GM20431 (cell line): Measurements from ENCODE around the gene PMM2.
"Not testable (repeated sequence)": the region's sequence is repeated elsewhere in the genome, so short reads cannot be mapped to it uniquely, and the experiment has no call there.

Experiments
- in situ Hi-C: fragments of 300-500 bp; cut with MseI, MboI; formaldehyde crosslinking; loops from one replicate; pipeline ENCODE4 v1.15.0; 2020; ENCODE audit warnings: low sequenced_read_pairs; ENCODE audit not compliant: unreplicated experiment

PMM2 gene

GRCh38 chr16:8777217-8777616 lies 20.4 kb upstream of the PMM2 start:
- in situ Hi-C loops: no loop called here

DNA sequence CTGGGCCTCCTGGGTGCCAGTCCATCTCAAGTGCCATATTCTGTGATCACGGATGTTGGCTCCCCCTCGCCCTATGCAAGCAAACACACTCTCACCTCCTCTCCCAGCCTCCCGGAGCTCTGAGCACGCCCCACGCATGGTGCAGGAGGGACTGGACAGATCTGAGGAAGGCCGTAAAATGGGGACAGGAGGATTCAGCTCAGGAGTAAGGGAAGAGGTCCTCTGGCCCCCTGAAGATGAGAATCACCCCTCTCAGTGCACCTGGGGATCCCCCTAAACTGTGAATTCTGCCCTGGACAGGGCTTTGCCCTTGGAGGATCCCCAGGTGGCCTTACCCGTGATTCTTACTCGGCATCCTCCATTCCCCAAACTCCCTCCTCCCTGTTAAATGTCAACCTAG lies 15.8 kb upstream of the PMM2 start:
- in situ Hi-C loops: loop anchor here (10.0 kb wide), 1 partner anchor 57 kb away; no protein-coding TSS in a partner anchor

GRCh38 chr16:8782673-8783072 lies 15.0 kb upstream of the PMM2 start:
- in situ Hi-C loops: loop anchor here (10.0 kb wide), 1 partner anchor 58 kb away; no protein-coding TSS in a partner anchor

DNA sequence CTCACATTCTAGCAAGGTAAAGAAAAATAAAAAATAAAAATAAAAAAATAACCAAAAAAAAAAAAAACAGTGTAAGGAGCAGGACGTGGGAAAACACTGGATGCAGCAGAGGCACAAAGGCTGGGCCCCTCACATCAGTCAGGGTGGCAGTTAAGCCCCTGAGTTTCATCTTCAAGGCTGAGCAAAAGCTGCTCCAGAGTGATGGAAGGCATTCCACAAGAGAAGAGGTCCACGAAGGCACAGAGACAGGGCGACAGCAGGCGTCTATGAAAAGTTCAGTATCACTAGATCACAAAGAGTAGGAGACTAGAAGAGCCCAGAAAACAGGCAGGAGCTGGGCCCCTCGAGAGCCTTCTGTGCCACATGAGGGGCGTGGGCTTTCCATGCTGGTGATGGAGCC lies 12.2 kb upstream of the PMM2 start:
- in situ Hi-C loops: loop anchor here (10.0 kb wide), 1 partner anchor 61 kb away; no protein-coding TSS in a partner anchor

GRCh38 chr16:8786316-8786715 lies 11.3 kb upstream of the PMM2 start:
- in situ Hi-C loops: loop anchor here (10.0 kb wide), 1 partner anchor 62 kb away; no protein-coding TSS in a partner anchor

DNA sequence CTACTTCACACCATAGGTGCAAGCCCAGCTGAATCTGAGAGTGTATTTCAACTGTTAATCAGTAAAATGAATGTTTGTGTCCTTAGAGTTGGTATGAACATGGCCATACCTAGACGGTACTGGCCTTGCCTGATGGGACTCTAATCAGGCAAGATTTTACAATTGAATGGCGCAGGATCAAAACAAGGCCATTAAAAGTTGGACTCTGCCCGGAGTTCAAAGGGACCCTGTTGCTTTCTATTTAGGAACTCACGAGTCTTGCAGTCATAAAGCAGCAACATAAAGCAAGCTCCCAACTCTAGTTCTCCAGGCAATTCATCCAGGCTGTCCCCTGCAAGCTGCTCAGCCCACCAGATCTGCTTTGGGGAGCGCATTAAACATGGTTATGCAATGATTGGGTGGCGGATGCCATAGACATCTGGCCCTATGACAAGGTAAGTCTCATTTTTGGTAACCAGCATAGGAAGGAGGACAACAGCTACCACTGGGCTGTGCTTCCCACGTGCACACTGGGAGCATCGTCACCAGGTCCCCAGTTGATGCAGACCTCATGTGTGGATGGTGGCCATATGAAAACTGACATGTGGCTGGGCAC lies 9.0 kb upstream of the PMM2 start:
- in situ Hi-C loops: loop anchor here (10.0 kb wide), 1 partner anchor 64 kb away; no protein-coding TSS in a partner anchor

DNA sequence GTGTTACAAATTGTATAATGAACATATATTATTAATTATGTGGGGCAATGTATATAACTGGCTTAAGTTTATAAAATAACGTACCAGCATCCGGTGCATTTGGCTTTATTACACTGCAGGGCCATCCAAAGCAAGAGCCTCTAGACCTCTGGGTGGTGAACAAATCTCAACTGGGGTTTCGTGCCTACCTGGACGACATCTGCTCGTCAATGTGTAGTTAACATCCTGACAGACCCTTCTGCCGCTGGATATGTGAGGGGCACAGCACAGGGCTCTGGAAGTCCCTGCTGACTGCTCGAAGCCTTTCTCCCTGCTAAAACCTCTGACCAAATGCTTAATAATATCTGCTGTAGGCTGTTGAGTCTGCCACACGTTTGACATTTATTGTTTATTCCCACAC lies 2.5 kb upstream of the PMM2 start:
- in situ Hi-C loops: no loop called here

DNA sequence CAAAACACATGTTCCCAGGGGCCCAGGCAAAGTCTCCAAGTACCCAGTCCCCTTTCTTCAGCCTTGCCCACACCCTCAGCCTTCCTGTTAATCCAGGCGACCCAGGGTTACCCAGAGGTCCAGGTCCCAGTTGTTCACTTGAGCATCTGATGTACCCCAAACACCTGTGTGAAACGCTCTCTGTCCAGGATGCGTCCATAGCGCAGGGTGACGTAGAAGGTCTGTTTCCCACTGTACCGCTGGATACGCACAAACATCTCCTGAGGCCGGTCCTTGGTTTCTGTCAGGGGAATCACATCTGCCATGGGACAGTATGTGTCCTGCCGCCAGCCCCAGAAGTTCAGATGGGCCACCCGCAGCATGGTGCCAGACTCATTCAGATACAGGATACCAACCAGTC lies 1.8 kb upstream of the PMM2 start:
- in situ Hi-C loops: no loop called here

- in situ Hi-C loops: no loop called here
These were observed 923 bp upstream of the PMM2 start for GRCh38 chr16:8796469-8797363.

GRCh38 chr16:8798174-8798527 lies 512 bp downstream of the PMM2 start:
- in situ Hi-C loops: no loop called here

- in situ Hi-C loops: no loop called here
These were observed 1.0 kb downstream of the PMM2 start for GRCh38 chr16:8798535-8799157.

DNA sequence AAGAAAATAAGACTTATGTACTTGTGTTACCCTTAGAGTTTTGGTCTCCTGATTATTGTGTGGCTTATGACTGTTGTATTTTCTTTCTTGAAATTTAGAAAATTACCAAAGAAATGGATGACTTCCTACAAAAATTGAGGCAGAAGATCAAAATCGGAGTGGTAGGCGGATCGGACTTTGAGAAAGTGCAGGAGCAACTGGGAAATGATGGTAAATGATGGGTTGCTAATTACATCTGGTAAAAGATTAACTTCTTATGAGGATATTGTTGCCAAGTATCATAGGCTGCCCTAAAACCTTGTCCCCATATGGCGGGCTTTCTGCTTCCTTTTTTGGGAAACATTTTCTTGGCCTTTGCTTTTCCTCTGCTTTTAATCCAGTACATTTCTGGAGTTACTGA lies 4.1 kb downstream of the PMM2 start:
- in situ Hi-C loops: no loop called here

DNA sequence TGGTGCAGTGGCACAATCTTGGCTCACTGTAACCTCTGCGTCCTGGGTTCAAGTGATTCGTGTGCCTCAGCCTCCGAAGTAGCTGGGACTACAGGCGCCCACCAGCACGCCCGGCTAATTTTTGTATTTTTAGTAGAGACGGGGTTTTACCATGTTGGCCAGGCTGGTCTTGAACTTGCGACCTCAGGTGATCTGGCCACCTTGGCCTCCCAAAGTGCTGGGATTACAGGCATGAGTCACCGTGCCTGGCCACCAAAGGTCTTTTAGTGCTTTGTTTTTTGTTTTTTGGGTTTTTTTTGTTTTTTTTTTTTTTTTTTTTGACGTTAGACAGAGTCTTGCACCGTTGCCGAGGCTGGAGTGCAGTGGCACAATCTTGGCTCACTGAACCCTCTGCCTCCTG lies 6.1 kb downstream of the PMM2 start:
- in situ Hi-C loops: not testable (repeated sequence)

GRCh38 chr16:8804313-8804712 lies 6.7 kb downstream of the PMM2 start:
- in situ Hi-C loops: no loop called here

DNA sequence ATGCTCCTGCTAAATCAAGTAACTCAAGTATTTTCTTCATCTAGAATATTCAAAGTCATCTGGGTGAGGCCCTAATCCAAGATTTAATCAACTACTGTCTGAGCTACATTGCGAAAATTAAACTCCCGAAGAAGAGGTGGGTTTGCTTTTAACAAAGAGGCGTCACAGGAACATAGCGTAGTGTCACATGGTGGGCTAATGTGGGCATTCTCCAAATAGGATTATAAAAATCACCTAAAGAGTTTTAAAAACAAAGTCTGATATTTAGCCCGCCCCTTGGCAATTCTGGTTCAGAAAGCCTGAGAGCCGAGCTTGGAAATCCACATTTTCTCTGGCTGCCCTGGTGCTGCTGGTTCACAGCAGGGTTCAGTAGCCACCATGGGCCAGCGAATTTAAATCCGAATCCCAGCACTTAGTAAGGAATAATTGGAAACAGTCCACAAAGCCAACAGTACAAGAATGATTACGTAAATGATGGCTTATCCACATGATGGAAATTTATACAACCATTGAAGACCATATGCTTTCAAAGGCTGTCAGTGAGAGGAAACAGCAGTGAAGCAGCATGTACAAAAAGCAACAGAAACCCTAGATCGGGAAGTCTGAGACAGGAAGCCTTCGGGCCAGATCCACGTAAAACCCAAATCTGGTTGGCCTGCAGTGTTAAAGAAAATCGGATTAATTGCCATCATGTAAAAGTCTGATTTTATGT lies 8.8 kb downstream of the PMM2 start:
- in situ Hi-C loops: no loop called here

GRCh38 chr16:8807189-8807588 lies 9.6 kb downstream of the PMM2 start:
- in situ Hi-C loops: no loop called here

DNA sequence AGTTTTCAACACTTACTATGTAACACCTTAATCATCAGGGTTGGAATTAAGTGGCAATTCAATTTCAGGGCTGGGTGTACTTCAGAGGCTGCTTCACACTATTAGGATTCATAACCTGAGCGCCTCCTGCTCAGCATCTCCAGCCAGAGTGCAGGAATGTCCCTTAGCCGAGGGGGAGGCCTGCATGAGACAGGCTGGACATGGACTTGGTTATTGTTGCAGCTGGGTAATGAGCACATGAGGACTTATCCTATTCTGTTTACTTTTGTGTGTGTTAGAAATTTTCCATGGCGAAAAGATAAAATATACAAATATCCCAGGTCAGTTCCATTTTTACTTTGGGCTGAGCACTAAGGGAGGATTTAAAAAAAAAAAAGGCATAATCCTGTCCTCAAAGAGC lies 10.4 kb downstream of the PMM2 start:
- in situ Hi-C loops: no loop called here

DNA sequence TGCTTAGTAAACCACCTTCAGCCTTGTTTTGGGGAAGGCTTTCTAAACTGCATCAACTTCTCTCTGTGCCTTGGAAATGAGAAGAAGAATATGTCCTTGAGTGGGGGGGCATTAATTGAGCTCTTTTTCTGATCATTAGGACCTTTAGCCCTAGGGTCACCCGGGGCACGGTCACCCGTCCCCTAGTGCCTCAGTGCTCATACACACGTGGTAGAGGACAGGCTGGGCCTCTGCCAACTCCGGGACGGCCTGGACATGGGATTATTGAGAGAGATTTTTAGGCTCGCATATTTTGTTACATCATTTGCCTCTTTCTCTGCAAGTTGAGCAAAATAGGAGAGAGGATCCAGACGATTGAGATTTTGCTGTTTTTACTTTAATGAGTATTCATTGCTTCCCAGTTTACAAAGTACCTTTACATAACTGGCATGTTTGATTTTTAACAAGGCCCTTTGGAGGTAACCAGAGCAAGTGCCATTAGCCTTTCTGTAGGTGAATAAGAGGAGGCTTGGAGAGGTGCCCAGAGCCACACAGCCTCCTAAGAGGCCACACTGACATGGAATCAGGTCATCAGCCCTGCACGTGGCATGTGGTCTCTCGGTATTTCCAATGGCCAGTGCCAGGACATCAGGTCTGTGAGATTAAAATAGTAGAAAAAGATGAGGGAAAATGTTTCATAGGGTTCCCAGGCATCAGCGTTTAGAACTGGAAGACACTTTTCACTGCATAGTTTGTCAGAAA lies 11.1 kb downstream of the PMM2 start:
- in situ Hi-C loops: no loop called here

- in situ Hi-C loops: no loop called here
These were observed 14.7 kb downstream of the PMM2 start for GRCh38 chr16:8812162-8812843.
